ENCODE measurements around the gene OXT. TPM values are rescaled to one million over a fixed set of nuclear protein-coding genes. Genes with fewer than 3 reads are reported as not detected.
"Not testable (repeated sequence)": the region's sequence is repeated elsewhere in the genome, so short reads cannot be mapped to it uniquely, and the experiment has no call there.

The OXT gene
- total RNA-seq, 2 donors from 2014 or later = not detected

DNA sequence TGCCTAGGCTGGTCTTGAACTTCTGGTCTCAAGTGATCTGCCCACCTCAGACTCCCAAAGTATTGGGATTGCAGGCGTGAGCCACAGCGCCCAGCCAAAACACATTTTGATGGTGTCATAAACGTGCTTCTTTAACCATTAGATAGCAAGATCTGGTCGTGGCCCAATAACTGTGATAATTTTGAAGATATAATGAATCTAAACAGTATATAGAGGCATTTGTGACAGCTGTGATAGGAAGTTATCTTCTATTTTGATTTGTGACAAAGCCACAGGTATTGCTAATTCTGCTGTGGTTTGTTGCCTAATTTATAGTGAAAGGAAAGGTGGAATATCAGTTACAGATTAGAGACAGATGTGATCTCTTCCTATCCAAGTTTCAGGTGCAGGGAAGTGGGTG, 695 bp upstream of the OXT start:
- no peak for DNase-seq
- Histone ChIP-seq H3K4me1 (peaks cover 12% of the 10 kb centered on the region), H3K9me3 (no peaks in the 10 kb centered on the region), H3K27me3 (peaks cover 8% of the 10 kb centered on the region), H3K9ac (ENCODE audit: low read depth in 2 of 2, low read length in 2 of 2) (no peak overlapping the region), H3K36me3 (no peaks in the 10 kb centered on the region), H3K27ac (no peak overlapping the region), H3K4me3 (no peak overlapping the region)
- TF ChIP-seq, protein P1, sequence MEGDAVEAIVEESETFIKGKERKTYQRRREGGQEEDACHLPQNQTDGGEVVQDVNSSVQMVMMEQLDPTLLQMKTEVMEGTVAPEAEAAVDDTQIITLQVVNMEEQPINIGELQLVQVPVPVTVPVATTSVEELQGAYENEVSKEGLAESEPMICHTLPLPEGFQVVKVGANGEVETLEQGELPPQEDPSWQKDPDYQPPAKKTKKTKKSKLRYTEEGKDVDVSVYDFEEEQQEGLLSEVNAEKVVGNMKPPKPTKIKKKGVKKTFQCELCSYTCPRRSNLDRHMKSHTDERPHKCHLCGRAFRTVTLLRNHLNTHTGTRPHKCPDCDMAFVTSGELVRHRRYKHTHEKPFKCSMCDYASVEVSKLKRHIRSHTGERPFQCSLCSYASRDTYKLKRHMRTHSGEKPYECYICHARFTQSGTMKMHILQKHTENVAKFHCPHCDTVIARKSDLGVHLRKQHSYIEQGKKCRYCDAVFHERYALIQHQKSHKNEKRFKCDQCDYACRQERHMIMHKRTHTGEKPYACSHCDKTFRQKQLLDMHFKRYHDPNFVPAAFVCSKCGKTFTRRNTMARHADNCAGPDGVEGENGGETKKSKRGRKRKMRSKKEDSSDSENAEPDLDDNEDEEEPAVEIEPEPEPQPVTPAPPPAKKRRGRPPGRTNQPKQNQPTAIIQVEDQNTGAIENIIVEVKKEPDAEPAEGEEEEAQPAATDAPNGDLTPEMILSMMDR (IDR thresholded peaks at IDR 0.05) = no peak
- intact Hi-C loops (cut with DNase I) = no loop called here

GRCh38 chr20:3071266-3071609, 182 bp upstream of the OXT start:
- Histone ChIP-seq H3K9me3 (no peaks in the 10 kb centered on the region), H3K4me1 (peaks cover 12% of the 10 kb centered on the region), H3K36me3 (no peaks in the 10 kb centered on the region), H3K4me3 (peak overlapping the region; percentile 51), H3K9ac (ENCODE audit: low read depth in 2 of 2, low read length in 2 of 2) (no peak overlapping the region), H3K27me3 (peaks cover 8% of the 10 kb centered on the region), H3K27ac (no peak overlapping the region)
- no peak for DNase-seq
- intact Hi-C loops (cut with DNase I) = no loop called here
- TF ChIP-seq, protein P1 (IDR thresholded peaks at IDR 0.05) = no peak

DNA sequence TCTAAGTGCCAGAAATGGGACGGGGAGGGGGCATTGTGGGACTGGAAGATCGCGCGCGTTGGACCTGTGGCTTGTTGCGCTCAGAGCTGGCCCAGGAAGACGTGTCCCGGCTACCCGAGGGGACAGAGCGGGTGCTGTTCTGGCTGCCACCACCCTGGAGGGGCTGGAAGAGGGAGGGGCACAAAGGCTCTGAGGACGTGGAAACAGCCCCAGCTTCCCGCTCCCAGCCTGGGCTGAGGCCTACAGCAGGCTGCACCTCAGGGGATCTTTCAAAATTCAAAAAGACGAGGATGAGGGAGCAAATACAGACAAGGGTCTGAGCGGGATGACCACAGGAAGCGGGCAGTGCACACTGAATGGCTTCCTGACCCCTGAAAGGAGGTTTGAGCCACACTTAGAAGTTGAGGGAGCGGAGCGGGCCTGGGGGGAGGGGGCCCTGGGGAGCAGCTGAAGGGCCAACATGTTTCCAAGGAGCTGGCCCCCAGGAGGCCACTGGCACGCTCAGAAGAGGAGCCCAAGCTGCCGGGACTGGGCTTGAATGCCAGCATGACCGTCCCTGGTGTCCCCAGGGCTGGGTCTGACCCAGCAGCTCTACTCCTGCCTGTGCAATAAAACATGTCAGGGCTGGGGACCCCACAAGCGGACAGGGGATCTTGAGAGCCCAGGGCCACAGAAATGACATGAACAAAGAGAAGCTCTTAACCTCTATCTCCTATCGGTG, 1.3 kb downstream of the OXT start:
- intact Hi-C loops (cut with DNase I) = no loop called here
- TF ChIP-seq, protein P1 (IDR thresholded peaks at IDR 0.05) = no peak
- H3K4me3 ChIP-seq = peak overlapping the region; percentile 51
- H3K27me3 ChIP-seq = peaks cover 8% of the 10 kb centered on the region
- peaks cover 12% of the 10 kb centered on the region for H3K4me1 ChIP-seq
- H3K9ac ChIP-seq (ENCODE audit: low read depth in 2 of 2, low read length in 2 of 2) = no peak overlapping the region
- DNase-seq = no peak
- H3K27ac ChIP-seq = no peak overlapping the region
- H3K36me3 ChIP-seq = no peaks in the 10 kb centered on the region
- H3K9me3 ChIP-seq = no peaks in the 10 kb centered on the region

GRCh38 chr20:3073251-3073643, 1.8 kb downstream of the OXT start:
- DNase-seq; H3K27ac ChIP-seq; H3K9ac ChIP-seq (ENCODE audit: low read depth in 2 of 2, low read length in 2 of 2); H3K27me3 ChIP-seq; H3K4me3 ChIP-seq; H3K36me3 ChIP-seq; intact Hi-C loops (cut with DNase I); H3K9me3 ChIP-seq: not testable (repeated sequence)
- peaks cover 12% of the 10 kb centered on the region for H3K4me1 ChIP-seq

GRCh38 chr20:3074812-3075211, 3.4 kb downstream of the OXT start:
- TF ChIP-seq, protein P1 (IDR thresholded peaks at IDR 0.05) = no peak
- intact Hi-C loops (cut with DNase I) = no loop called here
- Histone ChIP-seq H3K4me1 (peaks cover 12% of the 10 kb centered on the region), H3K4me3 (no peak overlapping the region), H3K9me3 (no peaks in the 10 kb centered on the region), H3K9ac (ENCODE audit: low read depth in 2 of 2, low read length in 2 of 2) (no peak overlapping the region), H3K27me3 (peaks cover 8% of the 10 kb centered on the region), H3K36me3 (no peaks in the 10 kb centered on the region), H3K27ac (no peak overlapping the region)
- DNase-seq = no peak

- H3K4me1 ChIP-seq = peaks cover 12% of the 10 kb centered on the region
- H3K27ac ChIP-seq; H3K36me3 ChIP-seq; H3K4me3 ChIP-seq; DNase-seq; intact Hi-C loops (cut with DNase I); H3K9me3 ChIP-seq; H3K9ac ChIP-seq (ENCODE audit: low read depth in 2 of 2, low read length in 2 of 2); H3K27me3 ChIP-seq: not testable (repeated sequence)
Observed at GRCh38 chr20:3075315-3075714, 3.9 kb downstream of the OXT start.
